Peyer's patch (tissue), 4 donors: ENCODE results near the gene CST11. TPM values are rescaled to one million over a fixed set of nuclear protein-coding genes. Genes with fewer than 3 reads are reported as not detected.

Experiments
- DNase-seq, 3 donors: peaks; one replicate each; pipeline ENCODE4 v3.0.0-alpha.2; 2017 to 2019
- H3K27ac ChIP-seq, 4 donors: fragments of 200-600 bp; sonication (generic); one replicate each; pipeline ENCODE4 v1.5.1; 2016 to 2019
- H3K27me3 ChIP-seq, 2 donors: fragments of 200-600 bp; sonication (generic); one replicate each; pipeline ENCODE4 v1.5.1; 2019
- H3K36me3 ChIP-seq, 3 donors: fragments of 200-600 bp; sonication (generic); one replicate each; pipeline ENCODE4 v1.5.1; 2016 to 2019
- H3K4me1 ChIP-seq, 4 donors: fragments of 200-600 bp; sonication (generic); one replicate each; pipeline ENCODE4 v1.5.1; 2016 to 2019
- H3K4me3 ChIP-seq, 4 donors: fragments of 200-600 bp; sonication (generic); 1 replicate in 3 of 4; 2 replicates in 1 of 4; pipeline ENCODE4 v1.5.1; 2016 to 2019; ENCODE audit warnings: mild to moderate bottlenecking in 1 of 4
- H3K9me3 ChIP-seq, 4 donors: fragments of 200-600 bp; sonication (generic); one replicate each; pipeline ENCODE4 v1.5.1; 2016 to 2019; ENCODE audit warnings: mild to moderate bottlenecking in 1 of 4
- CTCF ChIP-seq, 6 experiments: fragments of 450-650 bp in 4 of 6; fragments of 200-600 bp in 2 of 6; sonication (generic) in 1 of 6; IDR thresholded peaks; one replicate each; pipeline ENCODE4 v1.5.1; 2017 to 2019; ENCODE audit warnings: antibody characterized with exemption in 6 of 6, mild to moderate bottlenecking in 3 of 6, moderate library complexity in 1 of 6
- POLR2A ChIP-seq, 2 donors: fragments of 450-650 bp; IDR thresholded peaks; one replicate each; pipeline ENCODE4 v1.5.1; 2017; ENCODE audit warnings: antibody characterized with exemption in 2 of 2, mild to moderate bottlenecking in 2 of 2, moderate library complexity in 2 of 2
- total RNA-seq, 4 donors: library from RNA; depleted of rRNA; stranded (reverse); fragments of >200 nt; gene quantifications; one replicate each; pipeline ENCODE4 v1.1.0, GENCODE V29; 2016

The CST11 gene
- total RNA-seq, 4 donors from 2014 or later = not detected

GRCh38 chr20:23453549-23454543 is 1.2 kb upstream of the CST11 start:
- Histone ChIP-seq H3K4me1 (no peaks in the 10 kb centered on the region), H3K9me3 (no peaks in the 10 kb centered on the region), H3K27me3 (no peaks in the 10 kb centered on the region), H3K36me3 (no peaks in the 10 kb centered on the region), H3K4me3 (no peak overlapping the region), H3K27ac (no peak overlapping the region)
- no peak for DNase-seq
- TF ChIP-seq POLR2A (IDR thresholded peaks at IDR 0.05) (no peak), CTCF (IDR thresholded peaks at IDR 0.05) (no peak)

GRCh38 chr20:23451956-23452487 is 654 bp downstream of the CST11 start:
- Histone ChIP-seq H3K9me3 (no peaks in the 10 kb centered on the region), H3K4me1 (no peaks in the 10 kb centered on the region), H3K36me3 (no peaks in the 10 kb centered on the region), H3K27me3 (no peaks in the 10 kb centered on the region), H3K4me3 (no peak overlapping the region), H3K27ac (no peak overlapping the region)
- no peak for DNase-seq
- TF ChIP-seq CTCF (IDR thresholded peaks at IDR 0.05) (no peak), POLR2A (IDR thresholded peaks at IDR 0.05) (no peak)

GRCh38 chr20:23450877-23451276 is 1.8 kb downstream of the CST11 start:
- no peaks in the 10 kb centered on the region for H3K36me3 ChIP-seq
- no peak for TF ChIP-seq POLR2A (IDR thresholded peaks at IDR 0.05)
- no peak for TF ChIP-seq CTCF (IDR thresholded peaks at IDR 0.05)
- no peak for DNase-seq

GRCh38 chr20:23449421-23449820 is 3.3 kb downstream of the CST11 start:
- Histone ChIP-seq H3K36me3 (no peaks in the 10 kb centered on the region), H3K9me3 (no peaks in the 10 kb centered on the region), H3K4me1 (no peaks in the 10 kb centered on the region), H3K27me3 (no peaks in the 10 kb centered on the region), H3K4me3 (no peak overlapping the region), H3K27ac (no peak overlapping the region)
- TF ChIP-seq POLR2A (IDR thresholded peaks at IDR 0.05) = no peak
- TF ChIP-seq CTCF (IDR thresholded peaks at IDR 0.05) = no peak
- DNase-seq = no peak

More at GRCh38 chr20:23450877-23451276, 1.8 kb downstream of the CST11 start:
- no peaks in the 10 kb centered on the region for H3K4me1 ChIP-seq
- H3K4me3 ChIP-seq = no peak overlapping the region
- no peak overlapping the region for H3K27ac ChIP-seq
- H3K27me3 ChIP-seq = no peaks in the 10 kb centered on the region
- no peaks in the 10 kb centered on the region for H3K9me3 ChIP-seq

- no peak for DNase-seq
- H3K9me3 ChIP-seq = no peaks in the 10 kb centered on the region
- no peak overlapping the region for H3K4me3 ChIP-seq
- no peaks in the 10 kb centered on the region for H3K4me1 ChIP-seq
- no peaks in the 10 kb centered on the region for H3K36me3 ChIP-seq
- TF ChIP-seq POLR2A (IDR thresholded peaks at IDR 0.05) (no peak), CTCF (IDR thresholded peaks at IDR 0.05) (no peak)
- H3K27ac ChIP-seq = no peak overlapping the region
- no peaks in the 10 kb centered on the region for H3K27me3 ChIP-seq
These were observed 4.5 kb downstream of the CST11 start for GRCh38 chr20:23448167-23448566.
